ENCODE data around the gene SLC28A1. TPM values are rescaled to one million over a fixed set of nuclear protein-coding genes. Genes with fewer than 3 reads are reported as not detected.

The SLC28A1 gene
- total RNA-seq, 1 experiment from 2014 or later: 0.13 TPM

GRCh38 chr15:84886211-84886983 lies 1.9 kb downstream of the SLC28A1 start:
- no peaks in the 10 kb centered on the region for H3K9me3 Mint-ChIP-seq

More at GRCh38 chr15:84886211-84886983, 1.9 kb downstream of the SLC28A1 start:
- Histone ChIP-seq H3K4me2 (ENCODE audit: insufficient read depth, insufficient read length, low read length) (no peak overlapping the region), H3T11ph (ENCODE audit: low read length) (no peak overlapping the region), H2BK5ac (ENCODE audit: insufficient read length, low read length) (no peak overlapping the region), H2BK20ac (ENCODE audit: low read depth, low read length, poor library complexity, severe bottlenecking) (no peak overlapping the region), H2BK120ac (ENCODE audit: low read depth, low read length, poor library complexity, severe bottlenecking) (no peak overlapping the region), H4K91ac (ENCODE audit: insufficient read length, low read depth, low read length) (no peak overlapping the region), H3K18ac (ENCODE audit: insufficient read length, low read depth, low read length) (no peak overlapping the region), H2AK5ac (ENCODE audit: insufficient read length, low read length) (no peak overlapping the region), H2BK12ac (ENCODE audit: insufficient read length, low read depth, low read length) (no peak overlapping the region), H3K27ac (ENCODE audit: insufficient read length, low read depth, low read length) (no peak overlapping the region), H3K27me3 (ENCODE audit: insufficient read depth, low read length) (no peaks in the 10 kb centered on the region), H4K20me1 (ENCODE audit: control insufficient read depth, insufficient read depth, insufficient read length) (no peaks in the 10 kb centered on the region), H3K56ac (ENCODE audit: insufficient read length, low read depth, low read length) (no peak overlapping the region), H3K79me1 (ENCODE audit: insufficient read depth, low read depth, low read length, poor library complexity, severe bottlenecking) (no peaks in the 10 kb centered on the region), H4K5ac (ENCODE audit: insufficient read length, low read depth, low read length) (no peak overlapping the region), H3K23me2 (ENCODE audit: insufficient read length, low read depth, low read length, poor library complexity, severe bottlenecking) (no peaks in the 10 kb centered on the region), H3K14ac (ENCODE audit: insufficient read depth, low read length) (no peak overlapping the region; the same call in 1 of the 2 replicates), H3K23ac (ENCODE audit: insufficient read length, low read depth, low read length) (no peak overlapping the region), H3K4ac (ENCODE audit: low read depth, low read length) (no peak overlapping the region), H3K4me1 (ENCODE audit: insufficient read depth, low read length) (no peaks in the 10 kb centered on the region), H2AFZ (ENCODE audit: low read length) (no peak overlapping the region), H4K8ac (replicated peaks; ENCODE audit: insufficient read length, low read depth, low read length) (no peak overlapping the region), H3K9me3 (ENCODE audit: control insufficient read depth, low read depth, low read length) (no peaks in the 10 kb centered on the region), H3K79me2 (ENCODE audit: insufficient read depth, low read length) (no peaks in the 10 kb centered on the region), H3K9ac (ENCODE audit: extremely low read depth, insufficient read length, low read length) (no peak overlapping the region), H2BK15ac (ENCODE audit: low read depth, low read length) (no peak overlapping the region)
- H3K4me3 Mint-ChIP-seq: no peak overlapping the region
- H3K4me1 Mint-ChIP-seq: peaks cover 14 to 15% of the 10 kb centered on the region in 2 experiments
- peaks cover 10% of the 10 kb centered on the region for H3K27me3 Mint-ChIP-seq (ENCODE audit: low read depth)
- TF ChIP-seq, protein P1, sequence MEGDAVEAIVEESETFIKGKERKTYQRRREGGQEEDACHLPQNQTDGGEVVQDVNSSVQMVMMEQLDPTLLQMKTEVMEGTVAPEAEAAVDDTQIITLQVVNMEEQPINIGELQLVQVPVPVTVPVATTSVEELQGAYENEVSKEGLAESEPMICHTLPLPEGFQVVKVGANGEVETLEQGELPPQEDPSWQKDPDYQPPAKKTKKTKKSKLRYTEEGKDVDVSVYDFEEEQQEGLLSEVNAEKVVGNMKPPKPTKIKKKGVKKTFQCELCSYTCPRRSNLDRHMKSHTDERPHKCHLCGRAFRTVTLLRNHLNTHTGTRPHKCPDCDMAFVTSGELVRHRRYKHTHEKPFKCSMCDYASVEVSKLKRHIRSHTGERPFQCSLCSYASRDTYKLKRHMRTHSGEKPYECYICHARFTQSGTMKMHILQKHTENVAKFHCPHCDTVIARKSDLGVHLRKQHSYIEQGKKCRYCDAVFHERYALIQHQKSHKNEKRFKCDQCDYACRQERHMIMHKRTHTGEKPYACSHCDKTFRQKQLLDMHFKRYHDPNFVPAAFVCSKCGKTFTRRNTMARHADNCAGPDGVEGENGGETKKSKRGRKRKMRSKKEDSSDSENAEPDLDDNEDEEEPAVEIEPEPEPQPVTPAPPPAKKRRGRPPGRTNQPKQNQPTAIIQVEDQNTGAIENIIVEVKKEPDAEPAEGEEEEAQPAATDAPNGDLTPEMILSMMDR (conservative IDR thresholded peaks at IDR 0.05): no peak
- H3K36me3 Mint-ChIP-seq (ENCODE audit: insufficient read depth in 1 of 3, low read depth in 3 of 3): no peaks in the 10 kb centered on the region
- DNase-seq: no peak
- H3K27ac Mint-ChIP-seq: no peak overlapping the region; a peak in 1 of 7 replicates
- no CpG with 5 or more reads among the region's 14 CpGs for WGBS (ENCODE audit: extremely low coverage, insufficient read length, low lambda C conversion rate)

Data from H9 (cell line).